HG03139 (cell line): ENCODE measurements around the gene TEDC2.

Source experiments
- ATAC-seq: cut with Tn5 transposase; IDR thresholded peaks from one replicate; pipeline ENCODE4 v1.9.1; 2021; ENCODE audit not compliant: unreplicated experiment

The TEDC2 gene

DNA sequence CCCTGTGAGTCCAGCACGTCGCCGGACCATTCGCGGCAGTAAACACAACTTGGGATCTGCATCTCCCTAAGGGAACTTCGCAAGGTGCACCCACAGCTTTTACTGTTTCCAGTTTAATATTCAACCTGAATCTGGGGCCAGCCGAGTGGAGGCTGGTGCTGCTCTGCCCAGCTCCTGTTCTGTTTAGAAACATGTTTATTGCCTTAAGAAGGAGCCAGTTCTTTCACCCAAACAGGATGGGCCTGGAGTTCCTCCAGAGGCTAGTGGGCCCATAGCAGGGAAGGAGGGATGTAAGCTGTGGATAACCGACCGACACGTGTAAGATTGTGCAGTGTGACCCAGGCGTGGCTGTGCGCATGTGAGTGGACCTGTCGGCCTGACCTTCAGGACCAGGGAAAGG, 32.4 kb downstream of the TEDC2 start:
- ATAC-seq: no peak

DNA sequence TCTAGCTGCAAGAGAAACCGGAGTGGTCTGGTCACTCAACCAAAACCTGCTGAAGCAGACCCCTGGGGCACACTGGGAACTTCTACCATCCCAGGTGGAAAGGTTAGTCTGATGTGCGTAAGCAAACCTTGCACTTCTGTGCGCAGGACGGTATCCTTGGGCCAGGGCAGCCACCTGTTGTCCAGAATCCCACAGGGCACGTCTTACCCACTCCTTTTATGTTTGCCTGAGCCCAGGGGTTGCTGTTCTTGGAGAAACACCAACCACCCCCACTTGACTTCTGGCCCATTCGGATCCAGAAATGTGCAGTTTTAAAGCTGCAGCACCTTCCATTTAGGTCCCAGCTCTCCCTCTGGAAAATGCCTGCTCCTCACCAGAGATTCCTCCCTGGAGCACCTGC, 33.7 kb downstream of the TEDC2 start:
- ATAC-seq: no peak

DNA sequence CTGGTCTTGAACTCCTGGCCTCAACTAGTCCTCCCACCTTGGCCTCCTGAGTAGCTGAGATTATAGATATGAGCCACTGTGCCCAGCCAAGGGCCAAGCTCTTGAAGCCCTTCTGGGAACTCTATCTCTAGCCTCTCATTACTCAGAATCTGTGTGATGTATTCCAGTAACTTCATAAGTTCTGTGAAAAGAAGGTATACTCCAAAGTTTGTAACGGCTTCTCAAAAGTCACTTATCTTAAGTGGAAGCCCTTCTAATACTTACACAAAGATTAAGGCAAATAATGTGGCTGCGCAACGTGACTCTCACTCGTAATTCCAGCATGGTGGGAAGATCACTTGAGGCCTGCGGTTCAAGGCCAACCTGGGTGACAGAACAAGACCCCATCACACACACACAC, 34.7 kb downstream of the TEDC2 start:
- ATAC-seq: no peak

DNA sequence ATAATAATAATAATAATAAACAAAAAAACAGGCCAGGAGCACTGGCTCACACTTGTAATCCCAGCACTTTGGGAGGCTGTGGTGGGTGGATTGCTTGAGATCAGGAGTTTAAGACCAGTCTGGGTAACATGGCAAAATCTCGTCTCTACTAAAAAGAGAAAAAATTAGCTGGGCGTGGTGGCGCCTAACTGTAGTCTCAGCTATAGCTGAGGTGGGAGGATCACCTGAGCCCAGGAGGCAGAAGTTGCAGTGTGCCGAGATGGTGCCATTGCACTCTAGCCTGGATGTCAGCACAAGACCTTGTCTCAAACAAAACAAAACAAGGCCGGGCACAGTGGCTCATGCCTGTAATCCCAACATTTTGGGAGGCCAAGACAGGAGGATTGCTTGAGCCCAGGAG, 35.1 kb downstream of the TEDC2 start:
- no peak for ATAC-seq

DNA sequence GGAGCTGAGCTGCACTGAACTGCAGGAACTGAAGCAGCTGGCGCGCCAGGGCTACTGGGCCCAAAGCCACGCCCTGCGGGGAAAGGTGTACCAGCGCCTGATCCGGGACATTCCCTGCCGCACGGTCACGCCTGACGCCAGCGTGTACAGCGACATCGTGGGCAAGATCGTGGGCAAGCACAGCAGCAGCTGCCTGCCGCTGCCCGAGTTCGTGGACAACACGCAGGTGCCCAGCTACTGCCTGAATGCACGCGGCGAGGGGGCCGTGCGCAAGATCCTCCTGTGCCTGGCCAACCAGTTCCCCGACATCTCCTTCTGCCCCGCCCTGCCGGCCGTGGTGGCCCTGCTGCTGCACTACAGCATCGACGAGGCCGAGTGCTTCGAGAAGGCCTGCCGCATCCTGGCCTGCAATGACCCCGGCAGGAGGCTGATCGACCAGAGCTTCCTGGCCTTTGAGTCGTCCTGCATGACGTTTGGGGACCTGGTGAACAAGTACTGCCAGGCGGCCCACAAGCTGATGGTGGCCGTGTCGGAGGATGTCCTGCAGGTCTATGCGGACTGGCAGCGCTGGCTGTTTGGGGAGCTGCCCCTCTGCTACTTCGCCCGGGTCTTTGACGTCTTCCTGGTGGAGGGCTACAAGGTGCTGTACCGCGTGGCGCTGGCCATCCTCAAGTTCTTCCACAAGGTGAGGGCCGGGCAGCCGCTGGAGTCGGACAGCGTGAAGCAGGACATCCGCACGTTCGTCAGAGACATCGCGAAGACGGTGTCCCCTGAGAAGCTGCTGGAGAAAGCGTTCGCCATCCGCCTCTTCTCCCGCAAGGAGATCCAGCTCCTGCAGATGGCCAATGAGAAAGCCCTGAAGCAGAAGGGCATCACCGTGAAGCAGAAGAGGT, 36.6 kb downstream of the TEDC2 start:
- ATAC-seq: no peak

DNA sequence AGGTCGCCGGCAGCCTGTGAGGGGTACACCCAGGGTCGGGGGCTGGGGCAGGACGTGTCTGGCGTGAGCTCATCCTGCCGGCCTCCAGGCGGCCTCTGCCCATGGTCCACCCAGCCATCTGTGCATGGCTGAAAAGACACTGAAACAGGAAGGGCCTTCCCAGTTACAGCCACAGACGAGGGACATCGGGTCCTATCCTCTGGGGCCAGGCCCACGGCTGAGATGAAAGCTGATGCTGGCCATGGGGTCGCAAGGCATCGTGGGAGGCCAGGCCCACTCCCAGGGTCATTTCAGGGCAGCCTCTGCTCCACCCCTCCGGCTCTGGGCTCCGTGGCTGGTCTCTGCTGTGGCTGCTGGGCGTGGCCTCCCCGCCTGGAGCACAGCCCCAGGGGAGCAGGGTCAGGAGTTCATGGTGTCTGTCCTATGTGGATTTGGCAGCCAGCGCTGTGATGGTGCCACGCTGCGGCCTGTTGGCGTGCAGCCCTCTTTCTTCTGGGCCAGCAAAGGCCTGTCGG, 37.3 kb downstream of the TEDC2 start:
- ATAC-seq: no peak

DNA sequence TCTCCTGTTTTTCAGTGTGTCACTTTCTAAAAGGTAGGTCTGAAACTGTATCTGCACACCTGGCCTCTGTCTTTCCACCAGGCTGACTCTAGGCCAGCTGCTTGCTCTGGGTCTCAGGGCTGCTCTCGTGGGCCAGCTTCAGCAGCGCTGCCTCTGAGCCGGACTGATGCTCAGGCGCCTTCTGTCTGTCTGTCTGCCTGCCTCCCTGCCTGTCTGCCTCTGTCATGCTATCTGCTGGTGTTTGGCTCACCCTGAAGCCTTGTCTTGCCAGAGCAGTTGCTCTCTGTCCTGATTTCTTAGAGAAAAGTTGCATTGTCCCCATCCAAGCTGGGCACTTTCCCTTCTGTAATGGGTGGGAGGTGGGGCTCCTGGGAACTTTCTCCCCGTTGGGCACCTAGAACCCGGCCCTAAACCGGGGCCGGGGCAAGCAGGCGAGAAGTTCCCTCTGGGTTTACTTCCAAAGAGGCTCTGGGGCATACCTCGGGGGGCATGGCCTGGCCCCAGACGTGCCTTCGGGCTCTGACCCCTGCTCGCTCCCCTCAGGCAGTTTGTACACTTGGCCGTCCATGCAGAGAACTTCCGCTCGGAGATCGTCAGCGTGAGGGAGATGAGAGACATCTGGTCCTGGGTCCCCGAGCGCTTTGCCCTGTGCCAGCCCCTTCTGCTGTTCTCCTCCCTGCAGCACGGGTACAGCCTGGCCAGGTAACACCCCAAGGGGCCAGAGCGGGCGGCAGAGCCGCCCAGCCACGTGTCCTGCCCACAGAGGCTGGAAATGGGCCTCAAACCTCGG, 38.0 kb downstream of the TEDC2 start:
- no peak for ATAC-seq

DNA sequence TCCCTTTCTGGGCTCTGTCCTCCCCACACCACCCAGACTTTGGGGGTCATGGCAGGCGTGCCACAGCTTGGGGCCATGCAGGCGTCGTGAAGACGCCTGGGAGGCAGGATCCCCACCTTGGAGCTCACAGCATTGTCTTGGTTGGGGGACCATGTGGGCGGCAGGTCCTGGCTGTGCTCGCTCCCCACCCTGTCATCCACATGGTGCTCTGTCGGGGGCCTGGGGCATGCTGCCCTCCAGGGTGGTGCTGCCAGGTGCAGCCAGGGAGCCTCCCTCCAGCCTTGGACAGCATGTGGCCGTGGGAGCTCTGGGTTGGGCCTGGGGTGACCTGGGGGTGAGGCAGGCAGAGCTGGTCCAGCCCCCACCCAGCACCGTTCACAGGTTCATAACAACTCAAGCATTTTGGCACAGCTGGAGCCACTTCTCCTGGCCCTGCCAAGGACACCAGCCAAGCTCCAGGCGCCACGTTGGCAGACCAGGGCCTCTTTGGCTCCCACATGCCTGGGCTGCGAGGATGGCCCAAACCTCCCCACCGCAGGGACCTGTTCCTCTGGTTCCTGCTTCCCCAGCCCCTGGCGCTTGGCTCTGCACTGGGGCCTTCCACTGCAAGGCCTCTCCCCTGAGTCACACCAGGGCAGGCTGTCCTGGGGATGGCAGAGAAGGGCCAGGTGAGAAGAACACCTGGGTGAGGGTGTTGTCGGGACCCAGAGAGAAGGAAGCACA, 38.8 kb downstream of the TEDC2 start:
- ATAC-seq: no peak

DNA sequence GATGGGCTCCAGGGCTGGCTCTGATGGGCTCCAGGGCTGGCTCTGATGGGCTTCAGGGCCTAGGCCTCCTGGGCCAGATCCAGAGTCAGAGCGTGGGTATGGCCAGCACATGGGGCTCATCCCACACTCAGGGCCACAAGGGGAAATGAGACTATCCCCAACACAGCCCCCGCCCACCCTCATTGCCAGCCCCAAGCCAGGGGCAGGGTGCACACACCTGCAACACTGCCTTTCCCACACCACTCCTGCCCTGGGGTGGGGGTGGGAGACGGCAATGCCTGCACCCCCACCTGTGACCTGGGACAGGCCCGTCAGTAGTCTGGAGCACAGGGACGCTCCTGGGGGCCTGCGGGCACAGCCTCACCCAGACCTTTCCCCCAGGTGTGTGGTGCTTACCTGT, 39.5 kb downstream of the TEDC2 start:
- no peak for ATAC-seq

DNA sequence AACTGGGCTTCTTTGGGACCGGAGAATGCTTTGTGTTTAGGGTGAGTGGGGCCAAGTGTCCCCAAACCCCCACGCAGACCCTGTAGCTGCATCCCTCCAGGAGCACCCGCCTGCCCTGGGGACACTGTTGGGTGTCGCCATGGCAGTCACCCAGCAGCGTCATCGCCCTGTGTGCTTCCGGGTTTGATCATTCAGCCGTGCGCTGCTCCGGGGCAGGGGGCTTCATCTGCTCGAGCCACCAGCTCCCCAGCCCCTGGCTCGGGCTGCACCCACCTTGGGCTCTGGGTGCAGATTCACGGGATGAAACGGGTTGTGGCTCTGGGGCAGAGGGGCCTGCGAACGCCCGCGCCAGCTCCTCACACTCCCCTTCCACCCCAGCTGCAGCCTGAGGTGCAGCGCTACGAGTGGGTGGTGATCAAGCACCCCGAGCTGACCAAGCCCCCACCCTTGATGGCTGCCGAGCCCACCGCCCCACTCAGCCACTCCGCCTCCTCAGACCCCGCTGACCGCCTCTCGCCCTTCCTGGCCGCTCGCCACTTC, 40.1 kb downstream of the TEDC2 start:
- ATAC-seq: no peak

DNA sequence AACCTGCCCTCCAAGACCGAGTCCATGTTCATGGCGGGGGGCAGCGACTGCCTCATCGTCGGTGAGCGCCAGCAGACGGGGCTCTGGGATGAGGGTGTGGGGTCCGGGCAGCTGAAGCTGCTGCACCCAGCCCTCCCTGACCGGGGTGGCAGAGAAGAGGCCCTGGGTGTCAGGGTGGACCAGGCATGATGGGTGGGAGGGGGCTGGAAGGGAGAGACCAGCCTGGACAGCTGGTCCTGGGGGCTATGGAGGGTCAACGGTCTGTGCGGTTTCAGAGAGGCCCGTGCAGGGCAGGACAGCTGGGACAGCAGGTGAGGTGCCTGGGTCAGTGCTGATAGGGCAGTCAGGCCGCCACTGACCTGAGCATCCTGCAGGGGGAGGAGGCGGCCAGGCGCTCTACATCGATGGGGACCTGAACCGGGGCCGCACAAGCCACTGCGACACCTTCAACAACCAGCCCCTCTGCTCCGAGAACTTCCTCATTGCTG, 40.6 kb downstream of the TEDC2 start:
- ATAC-seq: no peak

DNA sequence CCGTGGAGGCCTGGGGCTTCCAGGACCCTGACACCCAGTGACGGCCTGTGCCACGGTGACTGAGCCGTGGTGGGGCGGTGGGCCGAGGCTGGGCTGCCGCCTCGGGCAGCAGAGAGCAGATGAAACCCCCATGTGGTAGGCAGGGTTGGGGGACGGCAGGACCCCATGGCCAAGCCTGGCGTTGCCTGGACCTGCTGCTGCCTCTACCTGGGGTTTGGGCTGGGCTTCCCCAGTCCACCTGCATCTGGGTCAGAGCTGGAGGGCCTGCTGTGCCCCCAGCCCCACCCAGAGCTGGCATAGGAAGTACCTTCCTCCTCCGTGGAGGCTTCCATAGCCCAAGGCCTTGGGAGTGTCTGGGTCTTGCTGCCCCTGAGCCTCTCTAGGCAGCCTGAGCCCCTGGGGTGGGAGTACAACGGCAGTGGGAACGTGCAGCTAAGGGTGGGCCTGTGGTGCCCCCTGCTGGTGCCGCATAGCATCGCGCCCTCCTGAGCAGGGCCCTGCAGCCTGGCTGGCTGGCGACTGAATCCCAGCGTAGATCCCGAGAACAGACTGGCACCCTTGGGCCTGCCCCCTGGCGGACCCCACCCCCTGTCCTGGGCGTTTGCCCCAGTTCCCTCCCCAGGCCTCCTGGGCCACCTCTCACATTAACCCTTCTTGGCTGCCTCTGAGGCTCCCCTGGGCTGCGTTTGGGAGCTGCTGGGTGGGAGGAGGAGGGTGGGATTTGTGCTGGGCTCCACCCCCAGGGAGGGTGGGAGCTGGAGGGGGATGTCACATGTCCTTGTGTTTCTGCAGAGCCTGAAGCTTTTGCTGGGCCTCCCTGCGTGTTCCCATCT, 41.2 kb downstream of the TEDC2 start:
- peak; percentile 63 for ATAC-seq

DNA sequence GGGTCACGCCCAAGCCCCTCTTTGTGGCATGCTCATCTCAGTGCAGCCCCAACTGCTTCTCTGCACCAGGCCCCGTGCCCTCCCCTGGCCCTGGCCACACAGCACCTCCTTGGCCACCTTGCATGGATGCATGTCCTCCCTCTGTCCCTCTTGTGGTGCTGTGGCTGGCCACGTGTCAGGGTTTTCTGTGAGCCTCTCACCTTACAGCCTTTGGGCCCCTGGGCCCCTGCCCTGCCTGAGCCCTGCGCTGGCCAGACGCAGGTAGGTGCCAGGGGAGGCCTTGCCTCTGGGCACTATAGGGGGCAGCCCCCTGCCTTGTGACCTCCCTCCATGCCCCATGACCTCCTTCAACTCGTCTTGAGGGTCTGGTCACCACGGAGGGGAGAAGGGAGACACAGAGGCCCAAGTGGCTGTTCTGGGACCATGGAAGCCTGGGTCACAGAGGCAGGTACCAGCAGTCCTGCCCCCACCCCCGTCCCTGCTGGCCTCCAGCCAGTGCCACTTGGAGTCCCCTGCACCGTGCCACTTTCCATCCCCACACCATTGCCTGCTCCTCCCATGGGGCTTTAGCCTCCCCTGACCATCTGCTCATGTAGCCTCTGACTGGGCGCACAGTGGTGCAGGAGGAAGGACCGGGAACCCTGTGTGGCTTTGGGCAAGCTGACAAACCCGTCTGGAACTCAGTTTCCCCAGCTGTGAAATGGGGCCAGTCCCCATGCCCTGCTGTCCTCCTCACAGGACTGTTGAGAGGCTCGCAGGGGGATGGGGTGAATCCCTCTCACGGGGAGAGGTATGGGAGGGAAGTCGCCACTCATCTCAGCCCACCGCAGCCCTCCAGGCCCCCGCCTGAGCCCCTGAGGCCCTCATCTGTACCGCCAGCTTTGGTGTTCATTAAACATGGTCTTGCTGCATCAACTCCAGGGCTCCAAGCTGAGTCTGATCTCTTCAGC, 42.3 kb downstream of the TEDC2 start:
- no peak for ATAC-seq

DNA sequence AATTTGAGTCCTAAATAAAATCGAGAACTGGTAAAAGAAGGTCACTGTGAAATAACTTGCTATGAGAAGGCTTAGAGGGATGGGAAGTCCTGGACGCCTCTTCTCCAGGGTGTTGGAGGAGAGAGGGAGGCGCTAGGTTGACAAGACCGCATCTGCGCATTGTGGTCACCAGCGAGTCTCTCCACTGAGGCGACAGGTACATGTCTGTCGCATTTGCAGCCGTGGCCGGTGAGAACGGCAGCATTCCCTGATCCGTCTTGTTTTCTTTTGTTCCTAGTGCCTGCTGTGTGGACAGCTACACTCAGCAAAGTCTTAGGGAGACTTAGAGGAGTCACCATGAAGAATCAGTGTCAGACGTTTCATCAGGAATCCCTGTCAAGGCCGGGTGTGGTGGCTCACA, 45.8 kb downstream of the TEDC2 start:
- no peak for ATAC-seq

DNA sequence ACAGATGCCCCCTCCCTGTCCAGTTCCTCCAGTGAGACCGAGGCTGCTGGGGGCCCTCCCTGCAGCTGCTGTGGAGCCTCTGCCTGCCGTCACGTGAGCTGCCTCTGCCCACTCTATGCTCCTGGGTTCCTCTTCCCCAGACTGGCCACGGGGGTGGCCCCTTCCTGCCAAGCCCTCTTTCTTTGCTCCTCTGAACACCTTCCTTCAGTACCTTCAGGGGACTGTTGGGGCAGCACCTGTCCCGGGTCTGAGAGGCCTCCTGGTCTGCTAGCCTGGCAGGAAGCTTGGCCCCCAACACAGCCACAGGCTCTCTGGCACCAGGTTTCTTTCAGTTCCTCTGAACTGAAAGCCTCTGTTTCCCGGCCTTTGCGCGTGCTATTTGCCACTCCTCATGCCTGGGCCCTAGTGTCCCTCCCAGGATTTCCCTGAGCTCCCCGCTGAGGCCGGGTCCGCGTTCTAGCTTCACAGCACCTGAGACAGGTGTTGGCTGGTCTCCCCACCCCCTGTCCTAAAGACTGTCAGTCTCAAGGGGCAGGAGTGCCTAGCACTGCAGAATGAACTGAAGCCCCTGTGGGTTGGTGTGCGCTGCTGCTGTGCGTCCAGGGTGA, 47.2 kb downstream of the TEDC2 start:
- no peak for ATAC-seq

DNA sequence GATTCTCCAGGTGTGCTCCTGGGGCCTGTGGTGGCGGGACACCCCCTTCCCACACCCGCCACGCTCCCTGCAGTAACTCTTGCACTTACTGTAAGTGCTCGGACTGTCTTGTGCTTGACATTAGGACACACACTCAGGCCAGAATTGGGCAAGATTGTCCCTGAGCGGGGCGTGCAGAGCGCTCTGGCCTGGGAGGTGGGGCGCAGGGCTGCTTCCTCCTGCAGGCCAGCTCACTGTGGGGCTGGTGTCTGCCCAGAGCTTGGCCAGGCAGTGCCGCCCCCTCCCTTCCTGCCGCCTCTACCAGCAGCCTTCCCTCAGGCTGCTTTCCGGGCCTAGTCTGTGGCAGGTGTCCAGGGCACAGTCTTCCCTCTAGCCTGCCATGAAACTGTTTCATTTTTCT, 47.8 kb downstream of the TEDC2 start:
- ATAC-seq: no peak

DNA sequence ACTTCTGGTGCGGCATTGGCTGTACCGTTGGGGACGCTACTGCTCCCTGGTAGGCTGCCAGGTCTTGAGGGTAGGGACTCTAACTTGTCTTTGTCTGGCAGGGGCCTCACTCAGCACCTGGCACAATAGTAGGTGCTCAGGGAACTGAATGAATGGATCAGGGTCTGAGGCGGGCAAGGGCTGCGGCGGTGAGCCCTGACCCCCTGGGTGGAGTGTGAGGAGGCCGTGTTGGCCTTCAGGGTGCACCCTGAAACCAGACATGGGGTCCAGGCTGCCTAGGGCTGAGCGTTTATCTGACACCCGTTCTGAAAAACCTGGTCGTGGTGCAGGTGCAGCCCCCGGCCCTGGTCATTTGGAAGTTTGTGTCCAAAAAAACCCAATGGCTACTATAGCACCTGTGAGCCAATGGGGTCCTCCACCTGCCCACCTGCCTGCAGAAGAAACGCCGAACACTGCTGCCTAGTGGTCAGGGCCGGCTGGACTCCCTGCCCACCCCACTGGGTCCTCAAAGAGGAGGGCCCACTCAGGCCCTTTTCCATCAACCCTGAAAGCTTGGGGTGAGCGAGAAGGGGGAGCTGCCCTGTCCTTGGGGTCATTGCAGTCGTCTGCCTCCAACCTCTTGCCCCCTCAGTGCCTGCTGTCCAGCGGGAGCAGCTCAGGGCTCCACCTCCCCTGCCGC, 49.0 kb downstream of the TEDC2 start:
- ATAC-seq: no peak
